ENCODE results near the gene PLA2G4D.

- no peak for TF ChIP-seq SIN3A (IDR thresholded peaks at IDR 0.05; ENCODE audit: low read depth, low read length)
- TF ChIP-seq POLR2AphosphoS5 (IDR thresholded peaks at IDR 0.05; ENCODE audit: low read length), result no peak
- no peak for TF ChIP-seq CREB1 (IDR thresholded peaks at IDR 0.05; ENCODE audit: low read depth)
- TF ChIP-seq, protein P1, sequence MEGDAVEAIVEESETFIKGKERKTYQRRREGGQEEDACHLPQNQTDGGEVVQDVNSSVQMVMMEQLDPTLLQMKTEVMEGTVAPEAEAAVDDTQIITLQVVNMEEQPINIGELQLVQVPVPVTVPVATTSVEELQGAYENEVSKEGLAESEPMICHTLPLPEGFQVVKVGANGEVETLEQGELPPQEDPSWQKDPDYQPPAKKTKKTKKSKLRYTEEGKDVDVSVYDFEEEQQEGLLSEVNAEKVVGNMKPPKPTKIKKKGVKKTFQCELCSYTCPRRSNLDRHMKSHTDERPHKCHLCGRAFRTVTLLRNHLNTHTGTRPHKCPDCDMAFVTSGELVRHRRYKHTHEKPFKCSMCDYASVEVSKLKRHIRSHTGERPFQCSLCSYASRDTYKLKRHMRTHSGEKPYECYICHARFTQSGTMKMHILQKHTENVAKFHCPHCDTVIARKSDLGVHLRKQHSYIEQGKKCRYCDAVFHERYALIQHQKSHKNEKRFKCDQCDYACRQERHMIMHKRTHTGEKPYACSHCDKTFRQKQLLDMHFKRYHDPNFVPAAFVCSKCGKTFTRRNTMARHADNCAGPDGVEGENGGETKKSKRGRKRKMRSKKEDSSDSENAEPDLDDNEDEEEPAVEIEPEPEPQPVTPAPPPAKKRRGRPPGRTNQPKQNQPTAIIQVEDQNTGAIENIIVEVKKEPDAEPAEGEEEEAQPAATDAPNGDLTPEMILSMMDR (IDR thresholded peaks at IDR 0.05 in 2 of 3, conservative IDR thresholded peaks at IDR 0.05 in 1 of 3; ENCODE audit: control insufficient read depth in 2 of 3, extremely low read depth in 1 of 3, insufficient read depth in 1 of 3, low read depth in 3 of 3, low read length in 3 of 3), result no peak
- no peak for TF ChIP-seq BHLHE40 (IDR thresholded peaks at IDR 0.05; ENCODE audit: borderline replicate concordance in 1 of 2, low read depth in 2 of 2, low read length in 1 of 2)
- no peak for TF ChIP-seq POLR2A (IDR thresholded peaks at IDR 0.05; ENCODE audit: low read depth, low read length)
- no peak for TF ChIP-seq TCF12 (IDR thresholded peaks at IDR 0.05; ENCODE audit: low read depth, low read length)
- TF ChIP-seq EZH2 (IDR thresholded peaks at IDR 0.05; ENCODE audit: borderline replicate concordance, control insufficient read depth, low read depth, low read length), result no peak
Observed at GRCh38 chr15:42046597-42046996, 47.8 kb downstream of the PLA2G4D start.

Data from GM12878 (cell line).